ENCODE results near the gene PIK3IP1.
A peak's percentile ranks its signal among the peaks of the same experiment; 100 is the strongest.

The PIK3IP1 gene

DNA sequence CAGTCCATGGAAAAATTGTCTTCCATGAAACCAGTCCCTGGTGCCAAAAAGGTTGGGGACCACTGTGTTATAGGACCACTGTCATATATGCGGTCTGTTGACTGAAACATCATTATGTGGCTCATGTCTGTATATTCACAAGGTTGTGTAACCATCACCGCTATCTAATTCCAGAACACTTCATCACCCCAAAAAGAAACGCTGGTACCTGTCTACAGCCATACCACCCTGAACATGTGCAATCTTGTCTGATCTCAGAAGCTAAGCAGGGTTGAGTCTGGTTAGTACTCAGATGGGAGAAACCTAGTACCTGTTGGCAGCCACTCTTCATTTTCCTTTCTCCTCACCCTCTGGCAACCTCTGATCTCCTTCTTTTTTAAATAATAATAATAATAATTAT is 12.9 kb upstream of the PIK3IP1 start:
- no peak for DNase-seq

DNA sequence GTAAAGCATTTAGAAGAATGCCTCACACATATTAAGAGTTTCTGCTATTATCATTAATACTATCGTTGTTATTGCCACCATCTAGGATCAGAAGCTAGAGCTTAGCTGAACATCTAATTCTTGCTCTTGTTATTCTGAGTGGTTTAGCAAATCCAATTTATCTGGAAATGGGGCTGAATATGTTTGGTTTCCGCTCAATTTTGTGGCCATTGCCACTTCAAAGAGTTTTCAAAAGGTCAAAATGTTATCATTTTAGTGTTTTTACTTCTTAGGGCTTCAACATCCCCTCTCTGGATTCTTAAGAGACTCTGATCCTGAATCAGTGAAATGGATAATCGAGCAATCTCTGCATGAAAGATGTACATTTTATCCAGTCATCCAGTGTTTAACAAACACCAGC is 10.2 kb upstream of the PIK3IP1 start:
- no peak for DNase-seq

DNA sequence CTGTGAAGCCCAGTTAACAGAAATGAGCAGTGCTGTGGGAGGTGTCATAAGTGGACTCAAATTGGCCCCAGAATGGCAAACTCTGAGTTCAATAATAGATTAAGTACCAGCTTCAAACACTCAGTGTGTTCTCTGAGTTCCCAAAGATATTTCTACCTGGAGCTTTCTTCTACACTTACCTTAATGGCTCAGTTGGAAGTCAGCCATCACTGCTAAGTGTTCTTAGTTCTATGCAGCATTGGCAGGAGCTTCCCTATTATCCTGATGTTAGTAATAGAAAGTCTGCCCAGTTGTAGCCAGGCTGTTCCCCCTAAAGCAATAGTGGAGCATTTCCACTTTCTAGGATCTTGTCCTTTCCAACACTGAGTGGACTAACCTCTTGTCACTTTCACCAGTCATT is 9.7 kb upstream of the PIK3IP1 start:
- DNase-seq, result no peak

DNA sequence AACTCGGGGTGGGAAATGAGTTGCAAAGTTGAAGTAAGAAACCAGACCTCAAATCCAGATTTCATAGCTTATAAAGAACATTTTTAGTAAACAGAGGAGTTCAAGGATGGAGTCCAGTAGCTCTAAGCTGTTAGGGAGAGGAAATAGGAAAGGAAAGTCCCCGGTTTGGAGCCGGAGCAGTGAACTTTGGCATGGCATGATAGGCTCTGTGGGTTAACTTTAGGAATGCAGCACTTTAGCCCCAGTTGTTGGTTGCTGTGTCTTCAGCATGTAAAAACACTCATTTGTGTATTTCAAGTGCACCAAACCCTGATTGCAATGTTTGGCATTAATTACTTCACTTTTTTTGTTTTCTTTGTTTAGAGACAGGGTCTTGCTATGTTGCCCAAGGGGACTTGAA is 8.6 kb upstream of the PIK3IP1 start:
- DNase-seq, result no peak

DNA sequence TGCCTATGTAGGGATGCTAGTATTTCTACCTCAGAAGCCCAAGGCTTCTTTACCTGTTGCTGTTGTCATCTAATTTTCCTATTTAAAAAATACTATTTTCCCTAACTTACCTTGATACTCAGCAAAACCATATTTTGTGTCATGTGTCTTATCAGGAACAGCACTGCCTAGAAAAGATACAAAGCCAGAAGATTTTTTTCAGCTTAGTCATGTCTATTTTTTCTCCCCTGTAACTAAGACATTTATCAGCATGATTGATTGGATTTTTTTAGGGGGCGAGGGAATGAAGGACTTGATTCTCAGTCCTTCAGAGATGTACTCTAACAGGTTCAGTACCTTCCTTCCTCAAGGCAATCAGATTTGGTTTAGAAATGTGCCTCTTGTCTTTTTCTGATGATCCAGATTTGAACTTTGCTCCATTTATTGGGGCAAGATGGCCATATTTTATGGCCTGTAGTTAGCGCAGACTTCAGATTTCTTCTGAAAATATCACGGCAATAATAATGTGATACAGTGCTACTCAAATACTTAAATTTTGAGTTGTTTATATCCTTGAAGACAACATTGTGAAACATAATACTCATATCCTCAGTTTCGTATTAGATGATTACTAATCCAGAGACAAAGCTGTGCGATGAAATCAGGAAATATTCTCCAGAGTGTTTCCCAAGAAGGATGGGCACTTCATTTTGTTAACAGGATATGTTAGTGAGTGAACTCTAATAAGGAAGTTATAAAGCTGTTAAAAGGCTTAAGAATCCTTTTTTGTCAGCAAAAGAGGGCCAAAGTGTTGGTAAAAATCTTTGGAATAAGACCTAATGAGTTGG is 3.8 kb upstream of the PIK3IP1 start:
- no peak for DNase-seq

DNA sequence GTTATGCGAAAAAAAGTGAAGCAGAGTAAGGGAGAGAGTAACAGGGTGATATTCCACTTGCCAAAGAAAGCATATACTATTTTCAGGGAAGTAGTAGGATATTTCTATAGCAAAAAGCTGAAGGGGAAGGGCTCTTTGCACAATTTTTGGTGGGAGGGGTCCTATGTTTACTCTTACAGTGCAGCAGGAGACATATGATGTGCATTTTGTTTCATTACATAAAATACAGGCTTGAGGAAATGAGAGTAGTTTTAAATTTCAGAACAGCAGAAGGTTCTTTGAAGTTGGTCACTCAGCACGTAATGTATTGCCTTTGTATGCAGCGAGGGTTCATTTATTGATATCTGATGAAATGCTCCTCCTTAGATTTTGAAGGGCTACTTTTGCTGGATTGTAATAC is 3.1 kb upstream of the PIK3IP1 start:
- DNase-seq, result no peak

DNA sequence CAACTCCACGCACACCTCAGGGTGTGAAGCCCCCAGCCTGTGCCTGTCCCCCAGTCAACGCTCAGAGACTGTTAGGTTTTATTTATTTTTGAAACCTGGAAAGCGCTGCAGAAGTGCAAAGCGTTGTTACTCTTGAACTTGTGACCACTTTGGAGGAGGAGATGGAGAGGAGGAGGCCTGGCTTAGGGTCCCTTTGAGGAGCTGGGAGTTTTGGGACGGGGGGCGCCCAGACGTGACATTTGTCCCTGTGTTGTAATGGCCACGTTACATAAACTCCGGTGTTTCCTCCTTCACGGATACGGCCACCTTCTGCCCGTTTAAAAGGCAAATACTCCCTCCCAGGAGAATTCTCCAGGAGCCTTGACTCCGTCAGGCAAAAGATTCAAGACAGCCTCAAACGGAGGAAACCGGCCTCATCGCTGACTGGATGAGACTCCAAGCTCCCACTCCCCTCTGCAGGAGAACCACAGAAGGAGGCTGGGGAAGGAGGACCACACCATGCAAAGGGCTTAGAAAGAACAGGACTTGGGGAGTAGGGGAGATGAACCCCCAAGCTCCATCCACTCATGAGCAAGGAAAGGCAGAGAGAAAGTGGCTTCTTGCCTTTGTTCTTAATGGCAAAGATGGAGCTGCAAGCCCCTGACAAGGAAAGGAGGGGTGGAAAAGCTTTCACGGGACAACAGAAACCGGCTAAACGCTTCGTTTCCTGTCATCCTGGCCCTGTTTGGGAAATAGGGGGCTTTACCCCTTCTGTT is 630 bp downstream of the PIK3IP1 start:
- peak; percentile 16 for DNase-seq

DNA sequence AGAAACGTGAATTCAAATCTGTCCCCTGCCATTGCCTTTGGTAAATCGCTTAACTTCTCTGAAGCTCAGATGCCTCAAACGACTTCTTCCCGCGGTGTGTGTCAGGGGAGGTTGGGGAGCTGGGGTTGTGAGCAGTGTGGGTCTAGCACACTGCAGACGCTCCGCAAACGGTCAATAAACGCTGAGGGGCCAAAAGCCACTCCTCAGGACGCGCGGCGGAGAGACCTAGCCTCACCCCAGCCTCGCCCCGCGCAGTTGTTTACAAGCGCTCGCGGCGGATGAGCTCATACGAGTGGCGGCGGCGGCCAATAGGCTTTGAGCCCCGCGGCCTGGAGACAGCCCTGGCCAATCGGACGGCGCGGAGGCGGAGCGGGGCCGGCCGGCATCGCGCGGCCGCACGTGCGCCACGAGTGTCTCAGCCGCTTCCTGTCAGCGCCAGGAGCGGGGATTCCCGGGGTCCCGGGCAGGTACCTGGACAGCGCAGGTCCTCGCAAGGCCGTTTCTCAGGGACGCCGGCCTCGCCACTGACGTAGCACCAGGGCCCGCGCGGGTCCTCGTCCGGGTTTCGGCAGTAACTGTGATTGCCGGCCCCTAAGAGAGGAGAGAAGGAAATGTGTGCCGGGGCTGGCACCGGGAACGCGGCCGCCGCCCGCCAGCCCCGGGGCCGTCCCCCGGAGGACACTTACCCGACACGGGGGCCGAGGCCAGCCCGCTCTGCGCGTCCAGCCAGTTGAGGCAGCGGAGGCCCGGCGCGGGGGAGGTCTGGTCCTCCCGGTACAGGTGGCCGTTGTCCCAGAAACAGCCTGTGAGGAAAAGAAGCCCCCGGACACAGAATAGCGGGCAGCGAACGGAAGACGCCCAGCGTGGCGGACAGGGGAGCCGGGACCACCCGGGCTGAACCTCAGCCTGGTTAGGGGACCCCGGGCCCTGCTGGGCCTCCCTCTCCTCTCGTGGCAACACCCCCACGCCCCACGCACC is 1.5 kb downstream of the PIK3IP1 start:
- peak; percentile 94 for DNase-seq

DNA sequence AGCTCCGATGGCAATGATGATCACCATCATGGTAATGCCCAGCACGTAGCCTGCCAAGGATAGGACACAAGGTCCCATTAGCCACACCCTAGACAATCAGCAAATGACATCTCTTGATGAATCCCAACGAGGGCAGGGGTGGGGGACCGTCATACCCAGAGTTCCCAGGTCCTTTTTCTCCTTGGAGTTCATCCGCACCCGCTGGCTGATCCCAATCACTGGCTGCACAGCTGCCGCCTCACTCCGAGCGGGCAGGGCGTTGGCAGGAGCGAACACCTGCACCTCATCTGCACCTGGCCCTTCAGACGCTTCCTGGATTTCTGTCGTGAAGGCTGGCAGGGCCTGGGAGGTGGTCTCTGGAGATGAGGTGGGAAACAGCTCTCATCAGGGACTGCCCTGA is 2.9 kb downstream of the PIK3IP1 start:
- no peak for DNase-seq

DNA sequence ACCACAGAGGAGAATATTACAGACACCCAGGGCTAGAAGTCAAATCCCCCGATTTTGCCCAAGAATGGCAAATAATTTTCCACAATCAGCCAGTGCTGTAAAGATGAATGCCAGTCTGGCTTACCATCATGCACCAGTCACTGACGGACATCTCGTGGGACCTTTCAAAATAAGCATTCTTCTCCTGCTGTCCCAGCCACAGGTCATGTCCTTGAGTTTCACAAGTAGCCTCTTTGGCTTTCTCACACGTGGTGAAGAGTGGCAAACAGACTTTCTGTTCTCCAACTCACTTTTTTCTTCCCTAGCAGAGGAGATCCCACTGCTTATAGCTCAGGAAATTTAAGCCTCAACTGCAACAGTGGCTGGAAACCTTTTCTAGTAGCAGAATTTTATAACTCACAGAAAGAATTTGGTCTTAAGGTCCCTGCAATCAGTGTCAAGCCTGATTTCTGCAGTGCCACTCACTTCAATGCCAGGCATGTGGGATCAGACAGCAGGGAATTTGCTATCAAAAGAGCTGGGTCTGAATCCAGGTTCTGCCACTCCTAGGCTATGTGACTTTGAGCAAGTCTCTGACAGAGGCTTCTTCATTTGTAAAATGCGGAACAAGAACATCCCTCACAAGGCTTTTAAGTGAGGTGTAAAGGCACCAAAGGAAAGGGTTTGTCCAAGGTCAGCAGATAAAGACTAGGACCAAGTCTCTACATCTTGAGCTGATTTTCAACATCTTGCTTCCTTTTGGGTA is 3.6 kb downstream of the PIK3IP1 start:
- DNase-seq, result no peak

DNA sequence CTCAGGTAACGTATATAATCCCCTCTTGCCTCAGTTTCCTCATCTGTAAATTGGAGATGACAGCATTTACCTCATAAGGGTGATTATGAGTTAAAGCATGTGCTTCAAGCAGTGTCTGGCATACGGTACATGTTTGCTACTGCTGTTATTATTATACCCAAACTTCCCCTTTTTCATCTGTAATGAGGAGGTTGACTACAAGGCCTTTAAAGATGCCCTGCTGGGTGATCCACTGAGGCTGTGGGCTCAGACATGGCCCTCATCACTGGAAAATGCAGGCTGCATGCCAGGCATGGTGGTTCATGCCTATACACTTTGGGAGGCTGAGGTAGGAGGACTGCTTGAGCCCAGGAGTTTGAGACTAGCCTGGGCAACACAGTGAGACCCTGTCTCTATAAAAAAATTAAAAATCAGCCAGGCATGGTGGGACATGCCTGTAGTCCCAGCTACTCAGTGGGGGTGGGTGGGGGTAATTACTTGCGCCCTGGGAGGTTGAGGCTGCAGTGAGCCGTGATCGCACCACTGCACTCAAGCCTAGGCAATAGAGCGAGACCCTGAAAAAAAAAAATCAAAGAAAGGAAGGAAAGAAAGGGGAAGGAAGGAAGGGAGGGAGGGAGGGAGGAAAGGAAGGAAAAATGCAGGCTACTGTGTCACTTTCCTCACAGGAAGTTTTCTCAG is 4.3 kb downstream of the PIK3IP1 start:
- no peak for DNase-seq

DNA sequence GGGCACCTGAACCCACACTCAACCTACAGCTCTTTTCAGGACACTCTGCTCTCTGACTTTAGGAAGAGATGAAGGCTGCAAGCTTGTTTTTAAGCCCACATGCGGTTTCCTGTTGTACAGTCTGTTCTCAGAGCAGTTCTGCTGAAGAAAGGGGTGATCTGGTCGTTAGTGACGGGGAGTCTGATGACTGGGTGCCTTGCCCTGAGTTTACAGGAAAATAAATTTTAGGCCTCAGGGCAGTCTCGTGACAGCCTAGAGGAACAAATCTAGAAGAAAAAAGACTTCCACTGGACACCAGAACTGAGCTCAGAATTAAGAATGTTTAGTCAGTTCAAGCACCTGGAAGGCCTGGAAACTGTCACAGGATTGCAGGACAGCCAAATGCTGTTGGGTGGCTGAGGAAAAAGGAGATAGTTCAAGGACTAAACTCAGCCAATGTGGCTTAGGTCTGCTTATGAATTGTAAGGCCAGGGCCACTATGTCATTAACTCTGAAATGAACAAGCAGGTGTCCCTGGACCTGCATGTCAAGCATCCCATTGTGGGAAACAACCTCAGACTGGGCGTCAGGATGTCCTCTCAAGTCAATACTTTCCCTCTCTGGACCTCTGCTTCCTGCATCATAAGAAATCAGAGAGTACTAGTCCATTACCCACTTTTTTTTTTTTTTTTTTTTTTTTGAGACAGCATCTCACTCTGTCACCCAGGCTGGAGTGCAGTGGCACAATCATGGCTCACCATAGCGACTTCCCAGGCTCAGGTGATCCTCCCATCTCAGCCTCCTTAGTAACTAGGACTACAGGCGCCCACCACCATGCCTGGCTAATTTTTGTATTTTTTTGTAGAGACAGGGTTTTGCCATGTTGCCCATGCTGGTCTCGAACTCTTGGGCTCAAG is 5.7 kb downstream of the PIK3IP1 start:
- peak; percentile 50 for DNase-seq

DNA sequence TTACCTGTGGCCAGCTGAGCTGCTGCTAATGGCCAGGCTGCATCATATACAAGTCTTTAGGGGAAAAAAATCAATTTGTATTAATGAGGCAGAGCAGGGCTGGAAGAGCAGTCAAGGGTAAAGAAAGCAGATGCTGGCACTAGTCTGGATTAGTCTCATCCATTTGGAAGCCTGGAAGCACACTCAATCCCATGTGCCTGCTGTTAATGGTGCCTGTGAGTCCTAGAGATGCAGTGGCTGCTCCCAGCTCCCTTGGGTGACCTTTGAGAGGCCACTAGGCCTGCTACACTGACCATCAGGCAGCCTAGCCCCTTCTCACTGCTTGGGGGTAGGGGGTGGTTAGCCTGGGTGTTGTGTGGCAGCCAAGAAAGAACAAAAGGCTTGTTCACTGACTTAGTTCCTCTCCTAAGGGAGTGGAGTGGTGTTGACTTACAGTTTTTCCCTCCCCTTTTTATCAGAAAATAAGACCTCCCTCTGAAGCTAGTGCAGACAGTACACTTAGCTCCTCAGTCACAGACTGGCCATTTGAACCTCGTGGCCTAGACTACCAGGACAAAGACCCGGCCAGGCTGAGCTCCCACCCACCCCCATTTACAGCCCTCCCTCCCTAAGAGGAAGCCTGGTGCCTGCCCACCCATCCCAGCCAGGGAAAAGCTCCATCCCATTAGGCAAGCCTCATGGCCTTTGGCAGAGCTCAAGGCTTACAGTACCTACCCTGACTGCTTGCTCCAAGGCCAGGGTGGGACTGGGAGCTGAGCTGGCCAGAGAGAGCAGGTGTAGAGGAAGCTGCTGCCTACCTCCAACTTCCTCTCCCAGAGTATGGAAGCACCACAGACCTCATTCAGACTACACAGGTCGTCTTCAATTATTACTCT is 7.8 kb downstream of the PIK3IP1 start:
- no peak for DNase-seq

DNA sequence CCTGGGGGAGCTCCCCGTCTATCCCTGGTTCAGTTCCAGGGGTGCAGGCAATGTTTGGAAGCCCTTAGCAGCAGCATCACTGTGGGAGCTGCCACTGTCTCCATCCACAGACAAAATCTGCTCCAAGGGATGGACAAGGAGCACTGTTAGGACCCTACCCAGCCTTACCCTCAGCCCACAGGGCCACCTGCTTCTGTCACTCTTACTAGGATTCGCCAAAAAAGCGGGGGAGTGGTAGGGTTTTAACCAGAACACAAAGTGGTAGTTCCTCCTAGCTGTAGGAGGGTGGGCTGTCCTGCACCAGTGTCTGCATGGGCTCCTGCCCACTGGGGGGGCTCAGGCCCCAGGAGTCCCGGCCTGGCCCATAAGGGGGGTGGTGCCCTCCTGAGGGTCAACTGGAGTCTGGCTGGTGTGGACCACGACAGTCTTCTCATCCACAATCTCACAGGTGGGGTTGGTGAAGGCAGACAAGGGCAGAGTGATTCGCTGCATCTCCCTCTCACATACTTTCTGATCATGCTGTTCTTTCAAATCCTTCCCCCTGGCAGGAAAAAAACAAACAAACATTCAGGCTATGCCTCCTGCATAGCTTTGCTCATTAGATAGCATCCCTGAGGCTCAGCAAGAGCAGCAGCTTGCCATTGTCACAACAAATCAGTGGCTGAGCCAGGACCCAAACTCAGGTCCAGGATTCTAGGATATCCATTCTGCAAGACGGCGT is 9.4 kb downstream of the PIK3IP1 start:
- no peak for DNase-seq

DNA sequence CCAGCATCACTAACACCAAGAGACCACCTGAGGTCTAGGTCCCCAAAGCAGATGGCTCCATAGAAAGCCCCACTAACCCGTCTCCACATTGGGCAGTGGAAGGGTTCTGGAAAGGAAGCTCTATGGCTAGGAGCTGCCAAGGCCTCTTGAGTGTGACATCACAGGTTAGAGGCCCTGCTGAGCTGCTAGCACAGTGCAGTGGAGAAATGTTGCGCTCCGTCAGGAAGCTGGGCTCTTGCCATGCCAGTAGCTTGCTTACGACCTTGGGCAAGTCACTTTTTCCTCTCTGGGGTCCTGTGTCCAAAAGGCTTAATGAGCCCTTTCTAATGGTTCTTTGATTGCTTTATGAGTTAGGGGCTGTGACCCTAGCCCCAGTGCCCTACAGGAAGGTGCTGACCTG is 10.6 kb downstream of the PIK3IP1 start:
- DNase-seq, result no peak

DNA sequence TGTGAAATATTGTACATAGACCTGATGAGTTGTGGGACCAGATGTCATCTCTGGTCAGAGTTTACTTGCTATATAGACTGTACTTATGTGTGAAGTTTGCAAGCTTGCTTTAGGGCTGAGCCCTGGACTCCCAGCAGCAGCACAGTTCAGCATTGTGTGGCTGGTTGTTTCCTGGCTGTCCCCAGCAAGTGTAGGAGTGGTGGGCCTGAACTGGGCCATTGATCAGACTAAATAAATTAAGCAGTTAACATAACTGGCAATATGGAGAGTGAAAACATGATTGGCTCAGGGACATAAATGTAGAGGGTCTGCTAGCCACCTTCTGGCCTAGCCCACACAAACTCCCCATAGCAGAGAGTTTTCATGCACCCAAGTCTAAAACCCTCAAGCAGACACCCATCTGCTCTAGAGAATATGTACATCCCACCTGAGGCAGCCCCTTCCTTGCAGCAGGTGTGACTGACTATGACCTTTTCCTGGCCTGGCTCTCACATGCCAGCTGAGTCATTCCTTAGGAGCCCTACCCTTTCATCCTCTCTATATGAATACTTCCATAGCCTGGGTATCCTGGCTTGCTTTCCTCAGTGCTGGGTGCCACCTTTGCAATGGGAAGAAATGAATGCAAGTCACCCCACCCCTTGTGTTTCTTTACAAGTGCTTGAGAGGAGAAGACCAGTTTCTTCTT is 12.3 kb downstream of the PIK3IP1 start:
- no peak for DNase-seq

DNA sequence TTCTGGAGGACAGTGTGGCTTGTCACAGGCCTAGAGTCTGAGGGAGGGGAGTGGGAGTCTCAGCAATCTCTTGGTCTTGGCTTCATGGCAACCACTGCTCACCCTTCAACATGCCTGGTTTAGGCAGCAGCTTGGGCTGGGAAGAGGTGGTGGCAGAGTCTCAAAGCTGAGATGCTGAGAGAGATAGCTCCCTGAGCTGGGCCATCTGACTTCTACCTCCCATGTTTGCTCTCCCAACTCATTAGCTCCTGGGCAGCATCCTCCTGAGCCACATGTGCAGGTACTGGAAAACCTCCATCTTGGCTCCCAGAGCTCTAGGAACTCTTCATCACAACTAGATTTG is 13.0 kb downstream of the PIK3IP1 start:
- no peak for DNase-seq

DNA sequence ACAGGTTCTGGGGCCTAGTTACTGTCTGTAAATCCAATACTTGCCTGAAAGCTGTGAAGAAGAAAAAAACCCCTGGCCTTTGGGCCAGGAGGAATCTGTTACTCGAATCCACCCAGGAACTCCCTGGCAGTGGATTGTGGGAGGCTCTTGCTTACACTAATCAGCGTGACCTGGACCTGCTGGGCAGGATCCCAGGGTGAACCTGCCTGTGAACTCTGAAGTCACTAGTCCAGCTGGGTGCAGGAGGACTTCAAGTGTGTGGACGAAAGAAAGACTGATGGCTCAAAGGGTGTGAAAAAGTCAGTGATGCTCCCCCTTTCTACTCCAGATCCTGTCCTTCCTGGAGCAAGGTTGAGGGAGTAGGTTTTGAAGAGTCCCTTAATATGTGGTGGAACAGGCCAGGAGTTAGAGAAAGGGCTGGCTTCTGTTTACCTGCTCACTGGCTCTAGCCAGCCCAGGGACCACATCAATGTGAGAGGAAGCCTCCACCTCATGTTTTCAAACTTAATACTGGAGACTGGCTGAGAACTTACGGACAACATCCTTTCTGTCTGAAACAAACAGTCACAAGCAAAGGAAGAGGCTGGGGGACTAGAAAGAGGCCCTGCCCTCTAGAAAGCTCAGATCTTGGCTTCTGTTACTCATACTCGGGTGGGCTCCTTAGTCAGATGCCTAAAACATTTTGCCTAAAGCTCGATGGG is 13.5 kb downstream of the PIK3IP1 start:
- DNase-seq, result peak; percentile 29
